ENCODE results near the gene CCNG2.
"Not testable (repeated sequence)": the region's sequence is repeated elsewhere in the genome, so short reads cannot be mapped to it uniquely, and the experiment has no call there.

Gene CCNG2

GRCh38 chr4:77127837-77128621 is 29.0 kb upstream of the CCNG2 start:
- in situ Hi-C loops (cut with HindIII; ENCODE audit: low sequenced_read_pairs) = no loop called here
- DNase-seq (ENCODE audit: low read depth) = no peak
- TF ChIP-seq CTCF (IDR thresholded peaks at IDR 0.05; ENCODE audit: low read depth, low read length, missing control alignments) = no peak
- no peak overlapping the region for H3K4me3 ChIP-seq (ENCODE audit: low read depth, low read length)

GRCh38 chr4:77132652-77133312 is 24.2 kb upstream of the CCNG2 start:
- in situ Hi-C loops (cut with HindIII; ENCODE audit: low sequenced_read_pairs) = no loop called here
- no peak for TF ChIP-seq CTCF (IDR thresholded peaks at IDR 0.05; ENCODE audit: low read depth, low read length, missing control alignments)
- DNase-seq (ENCODE audit: low read depth) = no peak
- no peak overlapping the region for H3K4me3 ChIP-seq (ENCODE audit: low read depth, low read length)

- H3K4me3 ChIP-seq (ENCODE audit: low read depth, low read length); in situ Hi-C loops (cut with HindIII; ENCODE audit: low sequenced_read_pairs); DNase-seq (ENCODE audit: low read depth): not testable (repeated sequence)
Observed at GRCh38 chr4:77137448-77137847, 19.6 kb upstream of the CCNG2 start.

GRCh38 chr4:77141964-77142645 is 14.9 kb upstream of the CCNG2 start:
- no peak for TF ChIP-seq CTCF (IDR thresholded peaks at IDR 0.05; ENCODE audit: low read depth, low read length, missing control alignments)
- DNase-seq (ENCODE audit: low read depth) = no peak

GRCh38 chr4:77142646-77143028 is 14.4 kb upstream of the CCNG2 start:
- DNase-seq (ENCODE audit: low read depth) = no peak
- in situ Hi-C loops (cut with HindIII; ENCODE audit: low sequenced_read_pairs) = no loop called here
- TF ChIP-seq CTCF (IDR thresholded peaks at IDR 0.05; ENCODE audit: low read depth, low read length, missing control alignments) = no peak
- H3K4me3 ChIP-seq (ENCODE audit: low read depth, low read length) = no peak overlapping the region

More at GRCh38 chr4:77141964-77142645, 14.9 kb upstream of the CCNG2 start:
- H3K4me3 ChIP-seq (ENCODE audit: low read depth, low read length) = no peak overlapping the region
- in situ Hi-C loops (cut with HindIII; ENCODE audit: low sequenced_read_pairs) = no loop called here

GRCh38 chr4:77143091-77143490 is 13.9 kb upstream of the CCNG2 start:
- H3K4me3 ChIP-seq (ENCODE audit: low read depth, low read length) = no peak overlapping the region
- DNase-seq (ENCODE audit: low read depth) = no peak
- no peak for TF ChIP-seq CTCF (IDR thresholded peaks at IDR 0.05; ENCODE audit: low read depth, low read length, missing control alignments)
- in situ Hi-C loops (cut with HindIII; ENCODE audit: low sequenced_read_pairs) = no loop called here

GRCh38 chr4:77145842-77146185 is 11.2 kb upstream of the CCNG2 start:
- DNase-seq (ENCODE audit: low read depth) = no peak
- in situ Hi-C loops (cut with HindIII; ENCODE audit: low sequenced_read_pairs) = no loop called here
- TF ChIP-seq CTCF (IDR thresholded peaks at IDR 0.05; ENCODE audit: low read depth, low read length, missing control alignments) = no peak
- no peak overlapping the region for H3K4me3 ChIP-seq (ENCODE audit: low read depth, low read length)

Measured in astrocyte of the cerebellum (primary cell).